Spleen (tissue), 11 donors: ENCODE measurements around the gene CFAP97. TPM values are rescaled to one million over a fixed set of nuclear protein-coding genes. Genes with fewer than 3 reads are reported as not detected.
A peak's percentile ranks its signal among the peaks of the same experiment; 100 is the strongest.

Source experiments
- DNase-seq: peaks from one replicate; pipeline ENCODE4 v3.0.0-alpha.2; 2020
- H3K27ac ChIP-seq, 8 donors: fragments of 200-600 bp; sonication (generic) in 7 of 8; 1 replicate in 4 of 8; 2 replicates in 4 of 8; pipeline versions ENCODE4 v1.5.0 to v1.8.0; 2016 to 2021; ENCODE audit warnings: inconsistent platforms in 4 of 8, mild to moderate bottlenecking in 4 of 8, moderate library complexity in 1 of 8
- H3K27me3 ChIP-seq, 7 donors: fragments of 200-600 bp; sonication (generic) in 6 of 7; replicated peaks in 1 of 7; 1 replicate in 4 of 7; 2 replicates in 3 of 7; pipeline versions ENCODE4 v1.5.0 to v1.8.0; 2016 to 2021; ENCODE audit warnings: inconsistent platforms in 3 of 7, mild to moderate bottlenecking in 1 of 7
- H3K36me3 ChIP-seq, 6 donors: fragments of 200-600 bp; sonication (generic) in 5 of 6; 1 replicate in 4 of 6; 2 replicates in 2 of 6; pipeline versions ENCODE4 v1.5.0 to v1.8.0; 2016 to 2021; ENCODE audit warnings: inconsistent platforms in 2 of 6
- H3K4me1 ChIP-seq, 6 donors: fragments of 200-600 bp; sonication (generic) in 5 of 6; 1 replicate in 3 of 6; 2 replicates in 3 of 6; pipeline versions ENCODE4 v1.5.0 to v1.8.0; 2016 to 2021; ENCODE audit warnings: inconsistent platforms in 3 of 6
- H3K4me3 ChIP-seq, 8 donors: fragments of 200-600 bp; sonication (generic) in 7 of 8; 1 replicate in 4 of 8; 2 replicates in 4 of 8; pipeline versions ENCODE4 v1.5.0 to v1.8.0; 2016 to 2021; ENCODE audit warnings: inconsistent platforms in 4 of 8, mild to moderate bottlenecking in 4 of 8, moderate library complexity in 2 of 8
- H3K9me3 ChIP-seq, 8 donors: fragments of 200-600 bp; sonication (generic) in 7 of 8; 1 replicate in 4 of 8; 2 replicates in 4 of 8; pipeline versions ENCODE4 v1.5.0 to v1.8.0; 2016 to 2021; ENCODE audit warnings: inconsistent platforms in 4 of 8
- CTCF ChIP-seq, 11 experiments: fragments of 200-600 bp in 7 of 11; fragments of 450-650 bp in 4 of 11; sonication (generic) in 4 of 11; IDR thresholded peaks in 8 of 11; conservative IDR thresholded peaks in 3 of 11; 1 replicate in 7 of 11; 2 replicates in 4 of 11; pipeline versions ENCODE4 v1.4.0 to v1.8.0; 2016 to 2021; ENCODE audit warnings: antibody characterized with exemption in 11 of 11, inconsistent platforms in 4 of 11, mild to moderate bottlenecking in 1 of 11
- POLR2A ChIP-seq, 3 donors: fragments of 450-650 bp; IDR thresholded peaks; one replicate each; pipeline ENCODE4 v1.5.1; 2017; ENCODE audit warnings: antibody characterized with exemption in 3 of 3, mild to moderate bottlenecking in 1 of 3
- POLR2AphosphoS5 ChIP-seq, 3 donors: sonication (generic); formaldehyde crosslinking; IDR thresholded peaks; one replicate each; pipeline ENCODE4 v1.5.1; 2017; ENCODE audit warnings: antibody characterized with exemption in 3 of 3
- WGBS, 5 donors: extraction: QIAGEN DNeasy Blood & Tissue Kit in 3 of 5; methylation state at CpG; one replicate each; pipeline versions ENCODE4 v1.1.5 to v1.1.7; 2013 to 2018; 5-methylcytosine and 5-hydroxymethylcytosine counted together
- intact Hi-C: fragments of 100-400 bp; cut with DNase I; formaldehyde crosslinking; loops from one replicate; pipeline ENCODE4 v1.15.0; 2023; ENCODE audit warnings: low total_unique reads
- polyA plus RNA-seq, 3 donors: library from polyadenylated mRNA; stranded (reverse); fragments of 200-250 nt; gene quantifications; one replicate each; pipeline ENCODE4 v1.2.1, GENCODE V29; 2013
- total RNA-seq, 7 donors: library from RNA; depleted of rRNA in 3 of 7; stranded (reverse); fragments of >200 nt in 3 of 7; fragmentation: NEBNext Ultra II Directional in 4 of 7; extraction: Animal tissue kit (Norgen Biotek cat#: 25700) in 4 of 7; gene quantifications; one replicate each; pipeline versions ENCODE4 v1.1.0 to v1.2.1, GENCODE V29; 2016 to 2021
- donor health status: healthy with polysubstance abuse.
- donor health status: DM: no; HTN: no; CAD: no; lungs with moderate emphysema.
- donor health status: DM: no; HTN: no; CAD: no.
- donor health status: Bipolar disorder and iron deficiency.
- donor health status: healthy.
- donor health status: DM: no; HTN: no; CAD: no.
- donor health status: DM: yes; HTN: yes; CAD: no.

The CFAP97 gene
- total and polyA plus RNA-seq, 10 donors: 4.8 to 48.6 (median 39.0) TPM

- H3K36me3 ChIP-seq: no peaks in the 10 kb centered on the region
- H3K27me3 ChIP-seq: no peaks in the 10 kb centered on the region
- H3K9me3 ChIP-seq: no peaks in the 10 kb centered on the region
- H3K27ac ChIP-seq: peak overlapping the region; percentile 23 to 80 (median 68)
- TF ChIP-seq CTCF (IDR thresholded peaks at IDR 0.05 in 8 of 11, conservative IDR thresholded peaks at IDR 0.05 in 3 of 11) (no peak), POLR2AphosphoS5 (IDR thresholded peaks at IDR 0.05) (peak in 1 of 3 donors; percentile 58)
- intact Hi-C loops: no loop called here
- 59 to 76% (median 63%) methylated on average over 2 of the region's 2 CpGs for WGBS, 5 donors
- H3K4me3 ChIP-seq: no peak overlapping the region
- peaks cover 9 to 36% (median 20%) of the 10 kb centered on the region in 6 donors for H3K4me1 ChIP-seq
- DNase-seq: no peak
Measured at GRCh38 chr4:185112104-185112503, 91.7 kb downstream of the CFAP97 start.

DNA sequence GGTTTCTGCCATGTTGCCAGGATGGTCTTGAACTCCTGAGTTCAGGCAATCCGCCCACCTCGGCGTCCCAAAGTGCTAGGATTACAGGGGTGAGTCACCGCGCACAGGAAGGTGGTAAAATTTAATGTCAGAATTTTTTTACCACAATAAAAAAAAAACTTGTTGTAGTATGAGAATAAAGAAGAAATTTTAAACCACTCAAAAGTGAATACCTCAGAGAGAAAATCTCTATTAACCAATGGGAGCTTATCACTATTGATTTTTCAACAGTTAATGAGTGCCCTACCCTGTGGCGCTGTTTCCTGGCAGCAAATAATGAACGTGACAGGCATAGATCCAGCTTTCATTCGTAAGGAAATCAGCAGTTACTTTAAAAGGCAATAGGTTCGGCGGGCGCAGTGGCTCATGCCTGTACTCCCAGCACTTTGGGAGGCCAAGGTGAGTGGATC is 93.4 kb downstream of the CFAP97 start:
- H3K27me3 ChIP-seq: no peaks in the 10 kb centered on the region
- TF ChIP-seq POLR2AphosphoS5 (IDR thresholded peaks at IDR 0.05): no peak
- no peak overlapping the region for H3K4me3 ChIP-seq
- intact Hi-C loops: no loop called here
- WGBS, 5 donors: 67 to 78% (median 73%) methylated on average over 11 of the region's 11 CpGs
- no peaks in the 10 kb centered on the region for H3K36me3 ChIP-seq
- DNase-seq: no peak
- peaks cover 9 to 36% (median 20%) of the 10 kb centered on the region in 6 donors for H3K4me1 ChIP-seq
- no peak overlapping the region for H3K27ac ChIP-seq
- H3K9me3 ChIP-seq: no peaks in the 10 kb centered on the region

- intact Hi-C loops: no loop called here
- TF ChIP-seq POLR2A (IDR thresholded peaks at IDR 0.05) (no peak), POLR2AphosphoS5 (IDR thresholded peaks at IDR 0.05) (no peak), CTCF (IDR thresholded peaks at IDR 0.05 in 8 of 11, conservative IDR thresholded peaks at IDR 0.05 in 3 of 11) (no peak)
- Histone ChIP-seq H3K9me3 (no peaks in the 10 kb centered on the region), H3K27me3 (no peaks in the 10 kb centered on the region), H3K27ac (no peak overlapping the region), H3K4me1 (peaks cover 9 to 36% (median 20%) of the 10 kb centered on the region in 6 donors), H3K4me3 (no peak overlapping the region), H3K36me3 (no peaks in the 10 kb centered on the region)
- DNase-seq: no peak
Measured at GRCh38 chr4:185109736-185110135, 94.1 kb downstream of the CFAP97 start.

Other genes starting within 250 kb of the CFAP97 start
- not detected for gene HELT, start 185.5 kb downstream of the CFAP97 start, total RNA-seq
- gene HELT, start 185.5 kb downstream of the CFAP97 start, polyA plus RNA-seq: under 1 TPM in 2 of 3 donors, not detected in 1; 0.20 to 0.26 TPM
- gene SLC25A4, start 60.7 kb downstream of the CFAP97 start, total RNA-seq: 10 to 100 TPM in 6 of 7 donors, 1 to 10 TPM in 1; 8.5 to 17.2 (median 12.7) TPM
- gene SLC25A4, start 60.7 kb downstream of the CFAP97 start, polyA plus RNA-seq: 10 to 100 TPM in 1 of 3 donors, 1 to 10 TPM in 2; 6.2 to 11.5 (median 7.9) TPM
- 10 to 100 TPM; 24.3 to 49.6 (median 36.7) TPM for gene SNX25, start 5.6 kb upstream of the CFAP97 start, total RNA-seq
- gene SNX25, start 5.6 kb upstream of the CFAP97 start, polyA plus RNA-seq: 10 to 100 TPM in 2 of 3 donors, 1 to 10 TPM in 1; 9.6 to 16.0 (median 14.1) TPM
- 1 to 10 TPM in 5 of 7 donors, under 1 TPM in 2; 0.47 to 2.4 (median 1.2) TPM for gene LRP2BP, start 191.9 kb upstream of the CFAP97 start, total RNA-seq
- gene LRP2BP, start 191.9 kb upstream of the CFAP97 start, polyA plus RNA-seq: under 1 TPM; 0.17 to 0.48 (median 0.29) TPM
- gene ANKRD37, start 192.8 kb upstream of the CFAP97 start, total RNA-seq: 10 to 100 TPM in 3 of 7 donors, 1 to 10 TPM in 4; 6.9 to 21.1 (median 8.9) TPM
- 10 to 100 TPM in 2 of 3 donors, 1 to 10 TPM in 1; 6.0 to 12.0 (median 10.5) TPM for gene ANKRD37, start 192.8 kb upstream of the CFAP97 start, polyA plus RNA-seq
- 10 to 100 TPM; 19.9 to 44.1 (median 26.3) TPM for gene UFSP2, start 222.0 kb upstream of the CFAP97 start, total RNA-seq
- 10 to 100 TPM; 11.0 to 16.9 (median 13.4) TPM for gene UFSP2, start 222.0 kb upstream of the CFAP97 start, polyA plus RNA-seq